HEK293T (cell line): ENCODE data around the gene ODAD4.

Experiments used
- CTCF ChIA-PET: fragments of 350-600 bp; formaldehyde crosslinking; extraction: SDS; loops from one replicate; lab custom pipeline; 2021; ENCODE audit warnings: antibody characterized with exemption, inconsistent platforms; lab: Yijun Ruan, JAX
- POLR2A ChIA-PET: fragments of 350-600 bp; formaldehyde crosslinking; extraction: SDS; loops from one replicate; lab custom pipeline; 2020; ENCODE audit warnings: antibody characterized with exemption, inconsistent platforms; lab: Yijun Ruan, JAX
- DNase-seq: peaks from one replicate; pipeline ENCODE4 v3.0.0; 2012; ENCODE audit warnings: mixed read lengths; ENCODE audit errors: extremely low spot score
- ARNT ChIP-seq: fragments of 450-650 bp; IDR thresholded peaks from 2 replicates; pipeline ENCODE4 v1.6.1; 2017; ENCODE audit warnings: mild to moderate bottlenecking
- BHLHE40 ChIP-seq: fragments of 450-650 bp; IDR thresholded peaks from 2 replicates; pipeline ENCODE4 v1.6.1; 2016; ENCODE audit warnings: mild to moderate bottlenecking, moderate library complexity, borderline replicate concordance
- CTBP1 ChIP-seq: fragments of 450-650 bp; IDR thresholded peaks from 2 replicates; pipeline ENCODE4 v1.6.1; 2016; ENCODE audit warnings: borderline replicate concordance
- ELF4 ChIP-seq: fragments of 450-650 bp; IDR thresholded peaks from 2 replicates; pipeline ENCODE4 v1.6.1; 2017; ENCODE audit warnings: antibody characterized with exemption
- FOXA1 ChIP-seq: fragments of 450-650 bp; IDR thresholded peaks from 2 replicates; pipeline ENCODE4 v1.6.1; 2016; ENCODE audit warnings: mild to moderate bottlenecking
- FOXK2 ChIP-seq: fragments of 450-650 bp; IDR thresholded peaks from 2 replicates; pipeline ENCODE4 v1.6.1; 2016; ENCODE audit warnings: mild to moderate bottlenecking
- FOXM1 ChIP-seq: fragments of 450-650 bp; IDR thresholded peaks from 2 replicates; pipeline ENCODE4 v1.6.1; 2017; ENCODE audit warnings: mild to moderate bottlenecking, borderline replicate concordance
- HDGF ChIP-seq: fragments of 450-650 bp; IDR thresholded peaks from 2 replicates; pipeline ENCODE4 v1.6.1; 2017; ENCODE audit warnings: antibody characterized with exemption, borderline replicate concordance
- L3MBTL2 ChIP-seq: fragments of 450-650 bp; conservative IDR thresholded peaks from 2 replicates; pipeline ENCODE4 v1.6.1; 2016; ENCODE audit warnings: mild to moderate bottlenecking
- LEF1 ChIP-seq: fragments of 450-650 bp; IDR thresholded peaks from 2 replicates; pipeline ENCODE4 v1.6.1; 2017; ENCODE audit warnings: mild to moderate bottlenecking, borderline replicate concordance
- NFRKB ChIP-seq: fragments of 450-650 bp; IDR thresholded peaks from 2 replicates; pipeline ENCODE4 v1.6.1; 2016; ENCODE audit warnings: mild to moderate bottlenecking, moderate library complexity
- SP1 ChIP-seq: fragments of 450-650 bp; IDR thresholded peaks from 2 replicates; pipeline ENCODE4 v1.6.1; 2017
- SUZ12 ChIP-seq: fragments of 450-650 bp; IDR thresholded peaks from 2 replicates; pipeline ENCODE4 v1.6.1; 2016; ENCODE audit warnings: mild to moderate bottlenecking
- TARDBP ChIP-seq: fragments of 450-650 bp; IDR thresholded peaks from 2 replicates; pipeline ENCODE4 v1.6.1; 2016
- ZNF384 ChIP-seq: fragments of 450-650 bp; IDR thresholded peaks from 2 replicates; pipeline ENCODE4 v1.6.1; 2016
- TF ChIP-seq, protein P1 (sequence below): fragments of 450-650 bp; IDR thresholded peaks from 2 replicates; pipeline ENCODE4 v1.6.1; 2016

ODAD4 gene

DNA sequence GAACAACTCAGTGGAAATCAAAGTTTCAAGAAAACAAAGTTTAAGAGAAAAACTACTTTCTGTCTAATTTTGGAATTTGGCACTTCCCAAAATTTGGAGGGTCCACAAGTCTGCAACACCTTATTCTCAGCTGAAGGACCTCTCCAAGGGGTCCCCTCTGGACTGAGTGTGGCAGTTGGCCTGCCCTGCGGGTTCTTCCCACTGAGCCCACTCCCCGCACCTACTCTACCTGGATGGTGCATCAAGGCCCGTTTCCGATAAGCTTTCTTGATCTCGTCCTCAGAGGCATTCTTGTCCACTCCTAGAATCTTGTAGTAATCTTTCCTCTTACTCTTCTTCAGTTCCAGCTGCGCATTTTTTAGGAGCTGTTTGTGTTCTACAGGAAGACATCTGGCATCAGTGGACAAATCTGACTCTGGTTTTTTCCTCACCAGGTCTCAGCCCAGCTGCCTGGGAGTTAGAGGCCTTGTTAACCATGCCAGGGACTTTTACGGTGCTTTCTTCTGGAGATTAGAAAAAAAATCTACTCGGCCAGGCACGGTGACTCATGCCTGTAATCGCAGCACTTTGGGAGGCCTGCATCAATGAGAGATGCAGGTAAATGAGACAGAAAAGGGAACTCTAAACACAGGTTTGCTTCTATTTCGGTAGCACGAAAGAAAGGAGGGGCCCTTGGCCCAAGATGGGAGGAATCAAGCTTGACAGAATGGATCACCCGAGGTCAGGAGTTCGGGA, 51.8 kb downstream of the ODAD4 start:
- ChIA-PET CTCF (no interaction called here), POLR2A (interaction anchor here (3.3 kb wide), 1 partner anchor 15 kb away, joined by 13 read pairs; the partner anchor contains the start of gene CNP)
- DNase-seq = no peak
- TF ChIP-seq ELF4 = no peak
- TF ChIP-seq FOXM1 = no peak
- TF ChIP-seq, protein P1, sequence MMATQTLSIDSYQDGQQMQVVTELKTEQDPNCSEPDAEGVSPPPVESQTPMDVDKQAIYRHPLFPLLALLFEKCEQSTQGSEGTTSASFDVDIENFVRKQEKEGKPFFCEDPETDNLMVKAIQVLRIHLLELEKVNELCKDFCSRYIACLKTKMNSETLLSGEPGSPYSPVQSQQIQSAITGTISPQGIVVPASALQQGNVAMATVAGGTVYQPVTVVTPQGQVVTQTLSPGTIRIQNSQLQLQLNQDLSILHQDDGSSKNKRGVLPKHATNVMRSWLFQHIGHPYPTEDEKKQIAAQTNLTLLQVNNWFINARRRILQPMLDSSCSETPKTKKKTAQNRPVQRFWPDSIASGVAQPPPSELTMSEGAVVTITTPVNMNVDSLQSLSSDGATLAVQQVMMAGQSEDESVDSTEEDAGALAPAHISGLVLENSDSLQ = no peak
- TF ChIP-seq CTBP1 = no peak
- no peak for TF ChIP-seq NFRKB
- TF ChIP-seq ZNF384 = no peak
- TF ChIP-seq LEF1 = no peak
- no peak for TF ChIP-seq TARDBP

DNA sequence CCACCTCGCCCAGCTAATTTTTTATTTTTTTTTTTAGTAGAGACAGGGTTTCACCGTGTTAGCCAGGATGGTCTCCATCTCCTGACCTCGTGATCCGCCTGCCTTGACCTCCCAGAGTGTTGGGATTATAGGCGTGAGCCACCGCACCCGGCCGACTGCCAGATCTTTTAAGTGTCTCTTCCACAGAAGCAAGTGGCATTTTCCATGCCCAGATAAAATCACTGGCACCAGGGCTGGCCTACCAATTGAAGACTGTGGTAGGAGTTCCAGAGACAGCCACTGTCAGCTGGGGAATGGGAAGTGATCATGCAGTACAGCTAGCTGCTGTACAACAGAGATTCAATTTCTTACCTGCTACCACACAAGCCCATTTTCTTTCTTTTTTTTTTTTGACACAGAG, 54.0 kb downstream of the ODAD4 start:
- ChIA-PET POLR2A (interaction anchor here (0.8 kb wide), 1 partner anchor 34 kb away, joined by 4 read pairs; no protein-coding TSS in a partner anchor), CTCF (no interaction called here)
- no peak for DNase-seq
- TF ChIP-seq L3MBTL2 = no peak

- no peak for TF ChIP-seq ELF4
- TF ChIP-seq ZNF384 = peak; percentile 47; the same call in 1 of the 2 replicates
- TF ChIP-seq, protein P1 = no peak
- ChIA-PET POLR2A (no interaction called here), CTCF (no interaction called here)
- no peak for DNase-seq
Measured at GRCh38 chr17:41985919-41986318, 55.5 kb downstream of the ODAD4 start.

- TF ChIP-seq FOXM1 = no peak
- no peak for TF ChIP-seq LEF1
- no peak for TF ChIP-seq ELF4
- TF ChIP-seq FOXA1 = no peak
- TF ChIP-seq TARDBP = no peak
- TF ChIP-seq L3MBTL2 = no peak
- TF ChIP-seq ARNT = no peak
- TF ChIP-seq, protein P1 = no peak
- no peak for TF ChIP-seq BHLHE40
- no peak for TF ChIP-seq ZNF384
- TF ChIP-seq SP1 = no peak
- no peak for TF ChIP-seq FOXK2
- no peak for TF ChIP-seq CTBP1
- TF ChIP-seq SUZ12 = no peak
- no peak for TF ChIP-seq NFRKB
- DNase-seq = no peak
- POLR2A ChIA-PET = no interaction called here
- CTCF ChIA-PET = no interaction called here
Measured at GRCh38 chr17:41986634-41987033, 56.2 kb downstream of the ODAD4 start.

- ChIA-PET POLR2A (interaction anchor here (0.8 to 1.8 kb wide), 3 partner anchors 27 to 126 kb away, joined by 3 to 8 read pairs (median 3); partner anchors contain the start of gene DNAJC7), CTCF (interaction anchor here (0.8 kb wide), 1 partner anchor 34 kb away, joined by 5 read pairs; no protein-coding TSS in a partner anchor)
- TF ChIP-seq ARNT (no peak), LEF1 (no peak), ZNF384 (no peak), NFRKB (no peak), BHLHE40 (no peak), FOXM1 (no peak), TARDBP (no peak), ELF4 (no peak), SP1 (no peak)
- TF ChIP-seq, protein P1 = no peak
- no peak for DNase-seq
Measured at GRCh38 chr17:41987642-41988041, 57.2 kb downstream of the ODAD4 start.

DNA sequence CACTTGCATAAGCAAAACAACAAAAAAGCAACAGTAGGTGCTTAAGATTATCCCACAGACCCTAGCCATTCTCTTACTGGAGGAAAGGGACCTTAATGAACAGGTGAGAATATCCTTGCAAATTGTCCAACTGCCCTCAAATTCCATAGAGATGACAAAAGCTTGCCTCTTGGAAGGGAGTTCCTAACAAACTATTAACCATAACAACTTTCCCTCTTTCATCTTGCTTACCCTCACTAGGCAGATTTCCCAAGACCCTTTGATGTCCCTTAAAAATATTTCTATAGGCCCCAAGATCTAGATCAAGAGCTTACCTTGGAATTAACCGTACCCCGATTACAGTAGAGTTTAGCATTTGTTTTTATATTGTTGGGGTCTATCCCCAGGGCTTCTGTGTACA, 58.0 kb downstream of the ODAD4 start:
- CTCF ChIA-PET = no interaction called here

More for the DNA sequence above, 58.0 kb downstream of the ODAD4 start:
- DNase-seq = no peak
- TF ChIP-seq TARDBP = no peak
- TF ChIP-seq FOXA1 = no peak
- TF ChIP-seq SP1 = no peak
- TF ChIP-seq L3MBTL2 = no peak
- TF ChIP-seq HDGF = no peak
- no peak for TF ChIP-seq ZNF384
- TF ChIP-seq FOXM1 = no peak
- no peak for TF ChIP-seq FOXK2
- TF ChIP-seq ELF4 = no peak
- POLR2A ChIA-PET = interaction anchor here (1.6 to 1.8 kb wide), 2 partner anchors 29 to 125 kb away, joined by 3 to 8 read pairs; partner anchors contain the start of gene DNAJC7
